HL-60 (cell line): ENCODE results near the gene IFTAP.

ENCODE experiments used
- DNase-seq, 2 experiments: peaks; one replicate each; pipeline ENCODE4 v3.0.0-alpha.2; 2010 to 2020; ENCODE audit warnings: low read depth in 1 of 2, low spot score in 1 of 2
- H3K27ac ChIP-seq: fragments of 250-450 bp; sonication (Bioruptor Pico); replicated peaks from 2 replicates; pipeline ENCODE4 v1.5.1; 2020; ENCODE audit warnings: mild to moderate bottlenecking, moderate library complexity
- H3K27me3 ChIP-seq: fragments of 250-450 bp; sonication (Bioruptor Pico); 2 replicates; pipeline ENCODE4 v1.5.1; 2021; ENCODE audit warnings: mild to moderate bottlenecking, moderate library complexity; ENCODE audit not compliant: insufficient read depth, poor library complexity, severe bottlenecking
- H3K4me3 ChIP-seq: replicated peaks from 2 replicates; pipeline ENCODE4 v1.5.1; 2011; ENCODE audit warnings: mild to moderate bottlenecking, control low read depth, low read length; ENCODE audit not compliant: insufficient read depth
- CTCF ChIP-seq: IDR thresholded peaks from one replicate; pipeline ENCODE4 v1.5.1; 2011; ENCODE audit warnings: low read length, control low read depth, inconsistent platforms; ENCODE audit not compliant: insufficient read depth
- GABPA ChIP-seq: IDR thresholded peaks from 2 replicates; pipeline ENCODE4 v1.6.1; 2012; ENCODE audit warnings: low read depth
- POLR2AphosphoS5 ChIP-seq: IDR thresholded peaks from 2 replicates; pipeline ENCODE4 v1.6.1; 2012; ENCODE audit warnings: low read depth
- REST ChIP-seq: IDR thresholded peaks from 2 replicates; pipeline ENCODE4 v1.6.1; 2012; ENCODE audit warnings: low read depth; ENCODE audit not compliant: insufficient replicate concordance
- SPI1 ChIP-seq: IDR thresholded peaks from 2 replicates; pipeline ENCODE4 v1.6.1; 2012; ENCODE audit warnings: low read depth, mild to moderate bottlenecking, borderline replicate concordance

IFTAP gene

GRCh38 chr11:36627006-36627405 lies 32.7 kb downstream of the IFTAP start:
- Histone ChIP-seq H3K27ac (no peak overlapping the region), H3K4me3 (no peak overlapping the region), H3K27me3 (no peaks in the 10 kb centered on the region)
- DNase-seq, result no peak
- no peak for TF ChIP-seq CTCF
- TF ChIP-seq SPI1, result no peak
- TF ChIP-seq POLR2AphosphoS5, result no peak
- TF ChIP-seq REST, result no peak
- TF ChIP-seq GABPA, result no peak

- DNase-seq, result no peak
- no peaks in the 10 kb centered on the region for H3K27me3 ChIP-seq
- TF ChIP-seq POLR2AphosphoS5 (no peak), SPI1 (no peak), GABPA (no peak), REST (no peak), CTCF (no peak)
- no peak overlapping the region for H3K4me3 ChIP-seq
- no peak overlapping the region for H3K27ac ChIP-seq
Observed at GRCh38 chr11:36627471-36627870, 33.2 kb downstream of the IFTAP start.

- no peak overlapping the region for H3K27ac ChIP-seq
- no peak for DNase-seq
- H3K4me3 ChIP-seq, result no peak overlapping the region
- H3K27me3 ChIP-seq, result no peaks in the 10 kb centered on the region
- TF ChIP-seq CTCF, result no peak
- TF ChIP-seq SPI1, result no peak
- no peak for TF ChIP-seq GABPA
- TF ChIP-seq POLR2AphosphoS5, result no peak
- TF ChIP-seq REST, result no peak
Observed at GRCh38 chr11:36628141-36628540, 33.8 kb downstream of the IFTAP start.
